Panc1 (cell line): Measurements from ENCODE around the gene SLC12A9. TPM values are rescaled to one million over a fixed set of nuclear protein-coding genes. Genes with fewer than 3 reads are reported as not detected.
"Not testable (repeated sequence)": the region's sequence is repeated elsewhere in the genome, so short reads cannot be mapped to it uniquely, and the experiment has no call there.

Experiments
- ATAC-seq: fragments of 200-7000 bp; cut with Tn5 transposase; 2 replicates; pipeline ENCODE4 v1.9.1; 2020; ENCODE audit warnings: mild to moderate bottlenecking, moderate library complexity
- BruUV-seq: library from RNA; stranded (reverse); fragments of 400-500 nt; replicated peaks from 2 replicates; lab custom pipeline; 2021; lab: Mats Ljungman, UMichigan
- CTCF ChIA-PET: fragments of 300-600 bp; sonication (Branson Sonifier 250); formaldehyde crosslinking; loops from one replicate; lab custom pipeline; 2022; ENCODE audit warnings: antibody characterized with exemption; lab: Charles Lee
- POLR2A ChIA-PET: fragments of 300-600 bp; sonication (Branson Sonifier 250); formaldehyde crosslinking; loops from one replicate; lab custom pipeline; 2022; ENCODE audit warnings: antibody characterized with exemption; lab: Charles Lee
- DNase-seq: peaks from one replicate; pipeline ENCODE4 v3.0.0-alpha.2; 2010; ENCODE audit warnings: low read depth, low spot score
- H3K27ac ChIP-seq: 2 replicates; pipeline ENCODE4 v1.5.1; 2011; ENCODE audit warnings: mild to moderate bottlenecking, low read length, inconsistent platforms
- H3K27me3 ChIP-seq: fragments of 200-500 bp; sonication (Bioruptor generic); 2 replicates; pipeline ENCODE4 v1.6.0; 2014; ENCODE audit warnings: low read length, inconsistent platforms; ENCODE audit not compliant: control insufficient read depth, insufficient read depth
- H3K36me3 ChIP-seq: fragments of 200-500 bp; sonication (Bioruptor generic); 2 replicates; pipeline ENCODE4 v1.5.1; 2014; ENCODE audit warnings: inconsistent platforms, mild to moderate bottlenecking, low read length, moderate library complexity; ENCODE audit not compliant: control insufficient read depth, insufficient read depth
- H3K4me1 ChIP-seq: 2 replicates; pipeline ENCODE4 v1.5.1; 2011; ENCODE audit warnings: inconsistent platforms, mild to moderate bottlenecking, low read length, moderate library complexity; ENCODE audit not compliant: control insufficient read depth, insufficient read depth
- H3K4me3 ChIP-seq, 2 experiments: 2 replicates each; pipeline ENCODE4 v1.5.1; 2011 to 2012; ENCODE audit warnings: low read depth in 2 of 2, low read length in 2 of 2, mild to moderate bottlenecking in 2 of 2, inconsistent platforms in 1 of 2, moderate library complexity in 1 of 2
- H3K9me3 ChIP-seq: fragments of 200-500 bp; sonication (Bioruptor generic); 2 replicates; pipeline ENCODE4 v1.5.1; 2014; ENCODE audit warnings: low read depth, mild to moderate bottlenecking, inconsistent platforms, low read length, moderate library complexity; ENCODE audit not compliant: control insufficient read depth, insufficient read depth
- POLR2AphosphoS5 ChIP-seq: IDR thresholded peaks from 2 replicates; pipeline ENCODE4 v1.6.1; 2012; ENCODE audit warnings: mild to moderate bottlenecking, low read depth, low read length, moderate library complexity
- SIN3A ChIP-seq: IDR thresholded peaks from 2 replicates; pipeline ENCODE4 v1.6.1; 2012; ENCODE audit warnings: low read depth, mild to moderate bottlenecking, low read length, moderate library complexity, borderline replicate concordance; ENCODE audit not compliant: insufficient read depth
- TCF7L2 ChIP-seq: IDR thresholded peaks from 2 replicates; pipeline ENCODE4 v1.6.1; 2011; ENCODE audit warnings: mild to moderate bottlenecking, low read depth, low read length, inconsistent platforms
- in situ Hi-C: cut with HindIII; loops from 2 replicates; pipeline ENCODE4 v1.10.0; 2016; ENCODE audit warnings: low sequenced_read_pairs, low pct_unique_long_range_greater_than_20kb
- intact Hi-C: fragments of 100-400 bp; cut with micrococcal nuclease; formaldehyde crosslinking; loops from one replicate; pipeline ENCODE4 v1.10.0; 2022; ENCODE audit not compliant: unreplicated experiment
- total RNA-seq: library from RNA; stranded (reverse); gene quantifications from one replicate; pipeline ENCODE4 v1.2.1, GENCODE V29; 2021; ENCODE audit not compliant: unreplicated experiment
- TF ChIP-seq, protein P1 (sequence below), 2 experiments: IDR thresholded peaks; 2 replicates each; pipeline ENCODE4 v1.6.1; 2011 to 2012; ENCODE audit warnings: low read depth in 2 of 2, control low read depth in 1 of 2, low read length in 1 of 2, mild to moderate bottlenecking in 1 of 2, moderate library complexity in 1 of 2; ENCODE audit not compliant: insufficient read depth in 1 of 2
- TF ChIP-seq, protein P2 (sequence below): fragments of 450-650 bp; IDR thresholded peaks from 2 replicates; pipeline ENCODE4 v1.5.1; 2017; ENCODE audit warnings: mild to moderate bottlenecking

Gene SLC12A9
- total RNA-seq, 1 experiment from 2014 or later: 31.1 TPM

DNA sequence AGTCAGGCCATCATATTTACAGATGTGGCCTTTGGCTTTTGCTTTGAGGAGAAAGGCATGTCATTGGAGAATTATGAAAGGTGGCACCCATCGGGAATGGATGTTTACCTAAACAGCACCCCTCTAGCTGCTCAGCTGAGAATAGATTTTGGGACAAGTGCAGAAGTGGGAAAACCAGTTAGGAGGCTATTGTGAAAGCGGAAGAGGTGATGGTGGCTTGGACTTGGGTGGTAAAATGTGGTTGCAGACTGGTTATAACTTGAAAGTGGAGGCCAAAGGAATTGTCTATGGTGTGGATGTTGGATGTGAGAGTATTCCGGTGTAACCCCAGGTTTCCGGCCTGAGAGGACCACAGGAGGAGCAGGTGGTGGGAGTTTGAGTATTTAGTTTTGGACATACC is 5.2 kb upstream of the SLC12A9 start:
- Histone ChIP-seq H3K9me3 (no peaks in the 10 kb centered on the region), H3K27ac (no peak overlapping the region), H3K4me1 (0 out of 2 replicates have a peak, but pooled peaks cover 3% of the 10 kb centered on the region), H3K36me3 (no peaks in the 10 kb centered on the region), H3K4me3 (no peak overlapping the region), H3K27me3 (no peaks in the 10 kb centered on the region)
- TF ChIP-seq SIN3A: no peak
- TF ChIP-seq POLR2AphosphoS5: no peak
- no peak for TF ChIP-seq TCF7L2
- TF ChIP-seq, protein P1, sequence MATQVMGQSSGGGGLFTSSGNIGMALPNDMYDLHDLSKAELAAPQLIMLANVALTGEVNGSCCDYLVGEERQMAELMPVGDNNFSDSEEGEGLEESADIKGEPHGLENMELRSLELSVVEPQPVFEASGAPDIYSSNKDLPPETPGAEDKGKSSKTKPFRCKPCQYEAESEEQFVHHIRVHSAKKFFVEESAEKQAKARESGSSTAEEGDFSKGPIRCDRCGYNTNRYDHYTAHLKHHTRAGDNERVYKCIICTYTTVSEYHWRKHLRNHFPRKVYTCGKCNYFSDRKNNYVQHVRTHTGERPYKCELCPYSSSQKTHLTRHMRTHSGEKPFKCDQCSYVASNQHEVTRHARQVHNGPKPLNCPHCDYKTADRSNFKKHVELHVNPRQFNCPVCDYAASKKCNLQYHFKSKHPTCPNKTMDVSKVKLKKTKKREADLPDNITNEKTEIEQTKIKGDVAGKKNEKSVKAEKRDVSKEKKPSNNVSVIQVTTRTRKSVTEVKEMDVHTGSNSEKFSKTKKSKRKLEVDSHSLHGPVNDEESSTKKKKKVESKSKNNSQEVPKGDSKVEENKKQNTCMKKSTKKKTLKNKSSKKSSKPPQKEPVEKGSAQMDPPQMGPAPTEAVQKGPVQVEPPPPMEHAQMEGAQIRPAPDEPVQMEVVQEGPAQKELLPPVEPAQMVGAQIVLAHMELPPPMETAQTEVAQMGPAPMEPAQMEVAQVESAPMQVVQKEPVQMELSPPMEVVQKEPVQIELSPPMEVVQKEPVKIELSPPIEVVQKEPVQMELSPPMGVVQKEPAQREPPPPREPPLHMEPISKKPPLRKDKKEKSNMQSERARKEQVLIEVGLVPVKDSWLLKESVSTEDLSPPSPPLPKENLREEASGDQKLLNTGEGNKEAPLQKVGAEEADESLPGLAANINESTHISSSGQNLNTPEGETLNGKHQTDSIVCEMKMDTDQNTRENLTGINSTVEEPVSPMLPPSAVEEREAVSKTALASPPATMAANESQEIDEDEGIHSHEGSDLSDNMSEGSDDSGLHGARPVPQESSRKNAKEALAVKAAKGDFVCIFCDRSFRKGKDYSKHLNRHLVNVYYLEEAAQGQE (IDR thresholded peaks at IDR 0.05; ENCODE audit: insufficient read depth in 1 of 2, low read depth in 2 of 2, low read length in 1 of 2): no peak
- TF ChIP-seq, protein P2, sequence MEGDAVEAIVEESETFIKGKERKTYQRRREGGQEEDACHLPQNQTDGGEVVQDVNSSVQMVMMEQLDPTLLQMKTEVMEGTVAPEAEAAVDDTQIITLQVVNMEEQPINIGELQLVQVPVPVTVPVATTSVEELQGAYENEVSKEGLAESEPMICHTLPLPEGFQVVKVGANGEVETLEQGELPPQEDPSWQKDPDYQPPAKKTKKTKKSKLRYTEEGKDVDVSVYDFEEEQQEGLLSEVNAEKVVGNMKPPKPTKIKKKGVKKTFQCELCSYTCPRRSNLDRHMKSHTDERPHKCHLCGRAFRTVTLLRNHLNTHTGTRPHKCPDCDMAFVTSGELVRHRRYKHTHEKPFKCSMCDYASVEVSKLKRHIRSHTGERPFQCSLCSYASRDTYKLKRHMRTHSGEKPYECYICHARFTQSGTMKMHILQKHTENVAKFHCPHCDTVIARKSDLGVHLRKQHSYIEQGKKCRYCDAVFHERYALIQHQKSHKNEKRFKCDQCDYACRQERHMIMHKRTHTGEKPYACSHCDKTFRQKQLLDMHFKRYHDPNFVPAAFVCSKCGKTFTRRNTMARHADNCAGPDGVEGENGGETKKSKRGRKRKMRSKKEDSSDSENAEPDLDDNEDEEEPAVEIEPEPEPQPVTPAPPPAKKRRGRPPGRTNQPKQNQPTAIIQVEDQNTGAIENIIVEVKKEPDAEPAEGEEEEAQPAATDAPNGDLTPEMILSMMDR: no peak
- no TSS peak for BruUV-seq
- in situ Hi-C loops (loop anchor here (25.0 kb wide), 1 partner anchor 135 kb away; the partner anchor contains the start of genes EPO and POP7), intact Hi-C loops (no loop called here)
- ChIA-PET POLR2A (no interaction called here), CTCF (interaction anchor here (0.6 kb wide), 1 partner anchor 288 kb away, joined by 4 read pairs; no protein-coding TSS in a partner anchor)
- DNase-seq (no peak), ATAC-seq (no peak)

DNA sequence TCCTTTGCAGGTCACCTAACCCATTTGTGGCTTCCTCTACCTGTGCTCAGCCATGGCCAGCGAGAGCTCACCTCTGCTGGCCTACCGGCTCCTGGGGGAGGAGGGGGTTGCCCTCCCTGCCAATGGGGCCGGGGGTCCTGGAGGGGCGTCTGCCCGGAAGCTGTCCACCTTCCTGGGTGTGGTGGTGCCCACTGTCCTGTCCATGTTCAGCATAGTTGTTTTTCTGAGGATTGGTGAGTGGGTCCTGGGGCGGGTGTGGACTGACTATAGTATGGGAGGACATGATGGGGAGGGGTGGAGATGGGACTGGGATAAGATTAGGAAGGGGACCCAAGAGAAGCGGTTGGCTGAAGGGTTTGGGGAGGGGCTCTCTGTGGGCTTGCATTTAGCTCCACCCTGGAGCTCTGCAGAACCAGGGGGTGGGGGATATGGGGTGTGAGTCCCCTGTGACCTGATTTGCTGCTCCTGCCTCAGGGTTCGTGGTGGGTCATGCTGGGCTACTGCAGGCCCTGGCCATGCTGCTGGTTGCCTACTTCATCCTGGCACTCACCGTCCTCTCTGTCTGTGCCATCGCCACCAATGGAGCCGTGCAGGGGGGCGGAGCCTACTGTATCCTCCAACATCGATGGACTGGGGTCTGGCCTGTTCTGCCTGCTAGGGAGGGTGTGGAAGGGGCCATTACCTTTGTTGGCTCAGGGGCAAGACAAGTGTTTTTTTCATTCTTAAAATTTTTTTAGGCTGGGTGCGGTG is 1.8 kb downstream of the SLC12A9 start:
- DNase-seq (no peak), ATAC-seq (no peak)
- intact Hi-C loops: loop anchor here (5.0 kb wide), 1 partner anchor 52 kb away; no protein-coding TSS in a partner anchor
- in situ Hi-C loops: no loop called here
- H3K4me1 ChIP-seq: peaks cover 3% of the 10 kb centered on the region; the same call in 1 of the 2 replicates
- CTCF ChIA-PET: no interaction called here
- no peaks in the 10 kb centered on the region for H3K36me3 ChIP-seq
- no peaks in the 10 kb centered on the region for H3K9me3 ChIP-seq
- H3K27me3 ChIP-seq: no peaks in the 10 kb centered on the region
- BruUV-seq: no TSS peak
- TF ChIP-seq TCF7L2 (no peak), SIN3A (no peak), POLR2AphosphoS5 (no peak)
- TF ChIP-seq, protein P1 (IDR thresholded peaks at IDR 0.05; ENCODE audit: insufficient read depth in 1 of 2, low read depth in 2 of 2, low read length in 1 of 2): no peak
- TF ChIP-seq, protein P2: no peak
- POLR2A ChIA-PET: no interaction called here
- no peak overlapping the region for H3K27ac ChIP-seq
- no peak overlapping the region for H3K4me3 ChIP-seq

DNA sequence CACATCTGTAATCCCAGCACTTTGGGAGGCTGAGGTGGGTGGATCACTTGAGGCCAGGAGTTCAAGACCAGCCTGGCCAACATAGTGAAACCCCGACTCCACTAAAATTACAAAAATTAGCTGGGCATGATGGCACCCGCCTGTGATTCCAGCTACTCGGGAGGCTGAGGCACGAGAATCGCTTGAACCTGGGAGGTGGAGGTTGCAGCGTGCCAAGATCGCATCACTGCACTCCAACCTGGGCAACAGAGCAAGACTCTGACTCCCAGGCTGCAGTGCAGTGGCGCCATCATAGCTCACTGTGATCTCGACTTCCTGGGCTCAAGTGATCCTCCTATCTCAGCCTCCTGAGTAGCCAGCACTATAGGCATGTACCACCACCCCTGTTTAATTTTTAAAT is 2.4 kb downstream of the SLC12A9 start:
- BruUV-seq, H3K27ac ChIP-seq, H3K36me3 ChIP-seq, H3K4me1 ChIP-seq, H3K4me3 ChIP-seq, DNase-seq, in situ Hi-C loops, H3K27me3 ChIP-seq, CTCF ChIA-PET, ATAC-seq, H3K9me3 ChIP-seq: not testable (repeated sequence)
- POLR2A ChIA-PET: interaction anchor here (1.1 kb wide), 1 partner anchor 20 kb away, joined by 9 read pairs; the partner anchor contains the start of gene SRRT
- intact Hi-C loops: loop anchor here (5.0 kb wide), 1 partner anchor 53 kb away; no protein-coding TSS in a partner anchor
